ENCODE results near the gene ZFAND4.

- TF ChIP-seq CTCF (IDR thresholded peaks at IDR 0.05) (no peak), POLR2A (IDR thresholded peaks at IDR 0.05) (no peak)
These were observed 90.2 kb downstream of the ZFAND4 start for GRCh38 chr10:45582386-45582781.

Measured in testis (tissue), 2 donors.